MM.1S (cell line): ENCODE data around the gene SH3BP1.
"Not testable (repeated sequence)": the region's sequence is repeated elsewhere in the genome, so short reads cannot be mapped to it uniquely, and the experiment has no call there.

Experiments
- DNase-seq: peaks from one replicate; pipeline ENCODE4 v3.0.0-alpha.2; 2015
- H2AFZ ChIP-seq: fragments of 300-600 bp; sonication (generic); 2 replicates; pipeline ENCODE4 v1.6.0; 2016; ENCODE audit warnings: antibody characterized with exemption, low read length
- H3F3A ChIP-seq: fragments of 300-600 bp; sonication (generic); 2 replicates; pipeline ENCODE4 v1.6.1; 2016; ENCODE audit warnings: mild to moderate bottlenecking, antibody characterized with exemption, low read length, moderate library complexity, mixed read lengths; ENCODE audit not compliant: insufficient read depth
- H3K27ac ChIP-seq: fragments of 300-600 bp; sonication (generic); 2 replicates; pipeline ENCODE4 v1.5.1; 2016; ENCODE audit warnings: mild to moderate bottlenecking, low read length
- H3K27me3 ChIP-seq: fragments of 300-600 bp; sonication (generic); replicated peaks from 2 replicates; pipeline ENCODE4 v1.6.0; 2016; ENCODE audit warnings: low read length; ENCODE audit not compliant: insufficient read depth
- H3K36me3 ChIP-seq: fragments of 300-600 bp; sonication (generic); replicated peaks from 2 replicates; pipeline ENCODE4 v1.6.1; 2016; ENCODE audit warnings: mild to moderate bottlenecking, low read length, mixed read lengths; ENCODE audit not compliant: insufficient read depth
- H3K4me1 ChIP-seq: fragments of 300-600 bp; sonication (generic); 2 replicates; pipeline ENCODE4 v1.6.1; 2016; ENCODE audit warnings: low read length, mixed read lengths
- H3K4me2 ChIP-seq: fragments of 300-600 bp; sonication (generic); 2 replicates; pipeline ENCODE4 v1.6.0; 2016; ENCODE audit warnings: low read depth, low read length
- H3K4me3 ChIP-seq: fragments of 300-600 bp; sonication (generic); 2 replicates; pipeline ENCODE4 v1.5.1; 2016; ENCODE audit warnings: low read length, mixed read lengths
- H3K79me2 ChIP-seq: fragments of 300-600 bp; sonication (generic); 2 replicates; pipeline ENCODE4 v1.6.1; 2016; ENCODE audit warnings: mixed run types, low read length, mixed read lengths
- H3K9ac ChIP-seq: fragments of 300-600 bp; sonication (generic); 2 replicates; pipeline ENCODE4 v1.6.1; 2016; ENCODE audit warnings: low read length, mixed read lengths
- H3K9me2 ChIP-seq: fragments of 300-600 bp; sonication (generic); replicated peaks from 2 replicates; pipeline ENCODE4 v1.6.1; 2016; ENCODE audit warnings: mild to moderate bottlenecking, low read length, mixed read lengths; ENCODE audit not compliant: insufficient read depth
- H3K9me3 ChIP-seq: fragments of 300-600 bp; sonication (generic); replicated peaks from 2 replicates; pipeline ENCODE4 v1.6.1; 2016; ENCODE audit warnings: mild to moderate bottlenecking, low read length, mixed read lengths; ENCODE audit not compliant: insufficient read depth
- H4K20me1 ChIP-seq: fragments of 300-600 bp; sonication (generic); 2 replicates; pipeline ENCODE4 v1.6.1; 2016; ENCODE audit warnings: mild to moderate bottlenecking, low read length, moderate library complexity, mixed read lengths; ENCODE audit not compliant: insufficient read depth
- CTCF ChIP-seq: fragments of 300-600 bp; sonication (generic); IDR thresholded peaks from 2 replicates; pipeline ENCODE4 v1.5.1; 2016; ENCODE audit warnings: antibody characterized with exemption, low read length, mixed read lengths
- EZH2 ChIP-seq: fragments of 300-600 bp; sonication (generic); optimal IDR thresholded peaks from 2 replicates; pipeline ENCODE3; 2017; ENCODE audit warnings: low read depth, mild to moderate bottlenecking, antibody characterized with exemption, low read length, mixed read lengths
- EZH2phosphoT487 ChIP-seq: fragments of 300-600 bp; sonication (generic); IDR thresholded peaks from 2 replicates; pipeline ENCODE4 v1.6.1; 2018; ENCODE audit warnings: antibody characterized with exemption, low read length

Gene SH3BP1

GRCh38 chr22:37599153-37599552 is 40.3 kb upstream of the SH3BP1 start:
- peaks cover 32% of the 10 kb centered on the region for H3K27me3 ChIP-seq
- no peak overlapping the region for H3K4me2 ChIP-seq
- H3K79me2 ChIP-seq: no peaks in the 10 kb centered on the region
- no peak overlapping the region for H3K4me3 ChIP-seq
- no peaks in the 10 kb centered on the region for H3K36me3 ChIP-seq
- no peak overlapping the region for H2AFZ ChIP-seq
- H3F3A ChIP-seq: no peaks in the 10 kb centered on the region
- DNase-seq: no peak
- no peak overlapping the region for H3K27ac ChIP-seq
- no peak overlapping the region for H3K9ac ChIP-seq
- TF ChIP-seq EZH2 (no peak), CTCF (no peak), EZH2phosphoT487 (no peak)
- H3K9me2 ChIP-seq: no peaks in the 10 kb centered on the region
- H3K4me1 ChIP-seq: no peaks in the 10 kb centered on the region
- no peaks in the 10 kb centered on the region for H4K20me1 ChIP-seq
- no peaks in the 10 kb centered on the region for H3K9me3 ChIP-seq

DNA sequence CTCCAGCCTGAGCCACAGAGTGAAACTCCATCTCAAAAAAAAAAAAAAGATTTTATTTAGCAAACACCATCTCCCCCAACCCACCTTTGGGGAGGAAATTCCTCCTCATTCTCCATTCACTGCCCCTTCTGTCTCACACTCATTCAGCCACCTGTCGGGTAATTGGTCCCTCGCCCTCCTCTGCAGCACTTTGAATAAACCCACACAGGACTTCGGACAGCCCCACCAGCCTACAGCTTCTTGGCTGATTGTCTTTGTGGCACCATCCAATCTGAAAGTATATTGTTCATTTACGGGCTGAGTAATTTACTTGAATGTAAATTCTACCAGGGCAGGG is 38.3 kb upstream of the SH3BP1 start:
- Histone ChIP-seq H3K36me3 (no peaks in the 10 kb centered on the region), H3K9me2 (no peaks in the 10 kb centered on the region), H3F3A (no peaks in the 10 kb centered on the region), H3K27me3 (peaks cover 30% of the 10 kb centered on the region), H3K79me2 (no peaks in the 10 kb centered on the region), H4K20me1 (no peaks in the 10 kb centered on the region), H3K27ac (no peak overlapping the region), H3K4me1 (no peaks in the 10 kb centered on the region), H3K9me3 (no peaks in the 10 kb centered on the region), H2AFZ (peak overlapping the region; percentile 60), H3K4me3 (peak overlapping the region; percentile 24; the same call in 1 of the 2 replicates), H3K4me2 (peak overlapping the region; percentile 53; the same call in 1 of the 2 replicates), H3K9ac (no peak overlapping the region)
- DNase-seq: no peak
- no peak for TF ChIP-seq EZH2
- no peak for TF ChIP-seq CTCF
- no peak for TF ChIP-seq EZH2phosphoT487

- Histone ChIP-seq H3K9ac (no peak overlapping the region), H3F3A (no peaks in the 10 kb centered on the region), H3K36me3 (no peaks in the 10 kb centered on the region), H3K27me3 (peaks cover 25% of the 10 kb centered on the region), H3K27ac (no peak overlapping the region), H4K20me1 (no peaks in the 10 kb centered on the region), H3K9me2 (no peaks in the 10 kb centered on the region), H3K4me3 (peak overlapping the region; percentile 24; the same call in 1 of the 2 replicates), H2AFZ (peak overlapping the region; percentile 60), H3K4me1 (peaks cover under 1% of the 10 kb centered on the region; the same call in 1 of the 2 replicates), H3K9me3 (no peaks in the 10 kb centered on the region), H3K4me2 (peak overlapping the region; percentile 53; the same call in 1 of the 2 replicates), H3K79me2 (no peaks in the 10 kb centered on the region)
- TF ChIP-seq EZH2phosphoT487 (no peak), CTCF (no peak), EZH2 (no peak)
- DNase-seq: peak; percentile 80
These were observed 37.7 kb upstream of the SH3BP1 start for GRCh38 chr22:37601540-37602442.

- H3K4me1 ChIP-seq, H4K20me1 ChIP-seq, H3K36me3 ChIP-seq, H3F3A ChIP-seq, H2AFZ ChIP-seq, H3K4me2 ChIP-seq, H3K9me3 ChIP-seq, H3K4me3 ChIP-seq, H3K27ac ChIP-seq, DNase-seq, H3K9ac ChIP-seq, H3K79me2 ChIP-seq, H3K9me2 ChIP-seq: not testable (repeated sequence)
- peaks cover 18% of the 10 kb centered on the region for H3K27me3 ChIP-seq
These were observed 36.8 kb upstream of the SH3BP1 start for GRCh38 chr22:37602546-37603277.
